Upper lobe of left lung (tissue), 4 donors: ENCODE measurements around the gene CCSER2.

ENCODE experiments used
- POLR2A ChIP-seq, 4 donors: fragments of 450-650 bp; IDR thresholded peaks; one replicate each; pipeline ENCODE4 v1.5.1; 2016 to 2017; ENCODE audit warnings: antibody characterized with exemption in 4 of 4, mild to moderate bottlenecking in 2 of 4
- TF ChIP-seq, protein P1 (sequence below), 6 experiments: fragments of 450-650 bp in 4 of 6; fragments of 200-600 bp in 2 of 6; sonication (generic) in 2 of 6; IDR thresholded peaks; one replicate each; pipeline ENCODE4 v1.5.1; 2016 to 2019; ENCODE audit warnings: antibody characterized with exemption in 6 of 6

DNA sequence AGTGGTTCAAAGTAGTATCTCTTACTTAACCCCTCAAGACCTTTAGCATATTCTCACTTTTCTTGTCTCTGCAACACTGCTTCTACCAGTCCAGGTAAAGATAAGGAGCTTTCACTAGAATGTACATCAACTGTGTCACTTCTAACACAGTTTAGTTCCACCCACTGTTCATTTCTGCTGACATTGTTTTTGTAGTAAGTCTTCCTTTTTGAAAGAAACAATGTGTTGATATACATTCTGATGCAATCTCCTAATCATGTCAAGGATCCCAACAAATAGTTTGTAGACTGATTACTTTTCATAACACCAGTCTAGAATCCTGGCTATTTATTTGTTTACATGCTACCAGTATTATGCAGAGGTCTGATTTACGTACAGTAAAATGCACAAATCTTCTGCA, 47.5 kb downstream of the CCSER2 start:
- no peak for TF ChIP-seq POLR2A (IDR thresholded peaks at IDR 0.05)
- TF ChIP-seq, protein P1, sequence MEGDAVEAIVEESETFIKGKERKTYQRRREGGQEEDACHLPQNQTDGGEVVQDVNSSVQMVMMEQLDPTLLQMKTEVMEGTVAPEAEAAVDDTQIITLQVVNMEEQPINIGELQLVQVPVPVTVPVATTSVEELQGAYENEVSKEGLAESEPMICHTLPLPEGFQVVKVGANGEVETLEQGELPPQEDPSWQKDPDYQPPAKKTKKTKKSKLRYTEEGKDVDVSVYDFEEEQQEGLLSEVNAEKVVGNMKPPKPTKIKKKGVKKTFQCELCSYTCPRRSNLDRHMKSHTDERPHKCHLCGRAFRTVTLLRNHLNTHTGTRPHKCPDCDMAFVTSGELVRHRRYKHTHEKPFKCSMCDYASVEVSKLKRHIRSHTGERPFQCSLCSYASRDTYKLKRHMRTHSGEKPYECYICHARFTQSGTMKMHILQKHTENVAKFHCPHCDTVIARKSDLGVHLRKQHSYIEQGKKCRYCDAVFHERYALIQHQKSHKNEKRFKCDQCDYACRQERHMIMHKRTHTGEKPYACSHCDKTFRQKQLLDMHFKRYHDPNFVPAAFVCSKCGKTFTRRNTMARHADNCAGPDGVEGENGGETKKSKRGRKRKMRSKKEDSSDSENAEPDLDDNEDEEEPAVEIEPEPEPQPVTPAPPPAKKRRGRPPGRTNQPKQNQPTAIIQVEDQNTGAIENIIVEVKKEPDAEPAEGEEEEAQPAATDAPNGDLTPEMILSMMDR (IDR thresholded peaks at IDR 0.05), result no peak
